Hepatic stellate cell (primary cell): Measurements from ENCODE around the gene AFF4.
"Not testable (repeated sequence)": the region's sequence is repeated elsewhere in the genome, so short reads cannot be mapped to it uniquely, and the experiment has no call there.

Experiments used
- DNase-seq: peaks from one replicate; pipeline ENCODE4 v3.0.0; 2011; ENCODE audit warnings: low spot score

Gene AFF4

DNA sequence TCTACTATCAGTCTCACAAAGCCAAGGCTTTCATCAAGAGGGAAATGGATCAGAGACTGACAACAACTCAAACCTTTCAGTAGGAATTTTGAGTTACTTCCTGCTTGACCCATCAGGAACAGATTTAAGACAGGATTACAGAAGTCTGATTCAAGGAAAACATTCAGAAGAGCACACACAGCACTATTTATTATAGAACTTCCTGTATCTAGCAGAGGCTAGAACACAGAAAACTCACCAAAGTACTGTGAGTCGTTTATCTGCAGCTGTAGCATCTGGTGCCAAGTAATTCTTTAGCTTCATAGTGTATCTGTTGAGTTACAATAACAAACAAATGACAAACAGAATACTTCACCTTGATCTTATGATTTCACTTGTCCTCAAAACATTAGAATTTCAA lies 76.2 kb downstream of the AFF4 start:
- DNase-seq: no peak

DNA sequence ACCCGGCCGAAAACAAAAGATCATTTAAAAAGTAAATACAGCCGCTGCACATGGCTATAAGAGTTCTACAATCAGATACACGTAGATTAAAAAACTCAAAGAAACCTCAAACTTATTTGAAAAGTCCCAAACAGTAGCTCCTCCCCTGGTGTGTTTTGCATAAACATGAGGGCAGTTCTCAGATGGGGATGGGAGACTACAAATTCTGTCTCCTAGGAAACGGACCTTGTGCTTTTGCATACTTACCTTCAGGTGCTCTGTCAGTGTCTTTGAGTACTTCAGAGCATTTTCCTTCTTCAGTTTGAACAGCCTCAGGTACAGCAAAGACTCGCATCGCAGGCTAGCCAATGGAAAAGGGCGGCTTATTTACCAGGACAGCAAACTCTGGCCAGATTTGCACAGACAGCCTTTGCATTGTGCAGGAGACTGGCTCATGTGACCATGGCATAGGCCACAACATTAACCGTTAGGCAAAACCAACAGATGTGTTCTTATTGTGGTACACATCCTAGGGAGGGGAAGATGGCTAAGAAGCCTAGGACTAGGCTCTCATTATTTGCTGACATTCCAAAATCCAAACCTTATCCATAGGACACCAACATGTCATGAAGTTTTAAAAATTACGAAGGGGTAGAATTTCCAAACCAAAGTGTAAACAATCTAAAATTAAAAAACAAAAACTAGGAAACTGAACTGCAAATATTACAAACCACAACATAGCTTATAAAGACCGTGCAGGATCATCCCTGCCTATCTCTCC lies 77.2 kb downstream of the AFF4 start:
- DNase-seq: no peak

DNA sequence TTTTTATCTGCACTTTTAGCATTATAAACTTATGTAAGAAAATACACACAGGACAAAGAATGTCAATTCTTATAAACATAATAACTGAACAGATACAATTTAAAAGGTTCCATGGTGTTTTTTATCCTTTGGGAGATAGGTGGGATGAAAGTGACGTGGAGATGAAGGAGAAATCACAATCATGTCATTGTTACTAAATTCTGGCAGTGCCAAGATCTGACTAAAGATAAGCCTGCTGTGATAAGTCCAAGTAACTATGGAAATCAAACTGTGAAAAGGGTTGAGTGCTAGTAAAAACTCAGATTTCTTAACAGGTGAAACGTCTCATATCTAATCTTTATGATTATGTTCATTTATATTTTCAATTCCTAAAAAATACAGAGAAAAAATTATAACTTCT lies 78.9 kb downstream of the AFF4 start:
- no peak for DNase-seq

DNA sequence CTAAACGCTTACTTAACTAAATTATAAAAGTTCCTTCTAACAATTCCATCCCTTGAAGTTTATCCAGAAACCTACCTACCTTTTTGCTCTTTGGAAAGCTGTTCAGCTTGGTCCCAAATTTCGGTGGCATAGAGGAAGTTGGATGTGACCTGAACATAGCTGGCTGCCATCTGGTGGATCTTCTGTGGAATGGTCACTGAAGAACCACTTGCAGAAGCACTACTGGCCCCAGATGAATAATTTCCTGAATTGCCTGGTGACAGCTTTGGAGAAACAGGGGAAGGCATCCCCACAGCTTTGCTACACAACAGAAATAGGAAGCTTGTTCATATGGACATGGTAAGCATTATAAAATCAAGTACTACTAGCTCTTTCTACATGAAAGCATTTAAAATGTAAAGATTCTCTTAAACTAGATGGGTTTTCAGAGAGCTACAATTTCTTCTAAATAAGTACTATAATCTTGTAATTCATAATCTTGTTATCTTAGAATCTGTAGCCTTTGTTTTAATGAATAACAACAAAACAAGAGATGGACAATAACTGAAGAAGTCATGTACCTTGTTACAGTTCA lies 80.1 kb downstream of the AFF4 start:
- DNase-seq: peak; percentile 38

DNA sequence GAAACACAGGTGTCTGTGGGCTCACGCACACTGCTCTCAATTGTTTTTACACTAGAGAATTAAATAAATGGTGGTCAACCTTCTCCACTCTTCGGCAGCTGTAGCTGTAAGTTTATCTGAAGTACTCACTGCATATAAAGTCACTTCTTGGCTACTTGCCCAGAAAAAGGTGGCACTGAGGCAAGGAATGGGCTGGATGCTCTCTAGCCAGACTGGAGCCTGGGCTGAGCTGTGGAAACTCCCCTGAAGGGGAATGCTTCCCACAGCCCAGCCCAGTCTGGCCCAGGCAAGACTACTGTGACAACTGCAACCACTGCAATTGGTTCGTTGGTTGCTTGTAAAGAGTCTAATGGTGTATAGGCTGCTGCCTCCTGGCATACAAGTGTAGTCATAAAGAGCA lies 85.5 kb downstream of the AFF4 start:
- no peak for DNase-seq

DNA sequence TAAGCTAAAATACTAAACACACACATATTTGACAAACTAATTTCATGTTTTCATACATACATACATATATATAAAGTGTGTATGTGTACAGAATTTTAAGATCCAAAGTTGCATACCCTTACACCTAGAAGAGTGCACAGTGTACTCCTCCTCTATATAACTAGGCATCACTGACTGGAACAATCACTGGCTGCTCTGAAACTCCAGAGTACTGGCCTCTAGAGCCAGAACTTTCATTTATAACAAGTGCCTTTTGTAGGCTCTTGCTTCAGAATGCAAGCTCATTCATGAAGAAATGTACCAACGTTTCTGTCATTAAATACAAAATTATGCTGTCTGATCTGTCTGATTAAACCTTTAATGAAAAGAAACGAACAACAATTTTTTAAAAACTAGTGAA lies 86.0 kb downstream of the AFF4 start:
- DNase-seq: no peak

DNA sequence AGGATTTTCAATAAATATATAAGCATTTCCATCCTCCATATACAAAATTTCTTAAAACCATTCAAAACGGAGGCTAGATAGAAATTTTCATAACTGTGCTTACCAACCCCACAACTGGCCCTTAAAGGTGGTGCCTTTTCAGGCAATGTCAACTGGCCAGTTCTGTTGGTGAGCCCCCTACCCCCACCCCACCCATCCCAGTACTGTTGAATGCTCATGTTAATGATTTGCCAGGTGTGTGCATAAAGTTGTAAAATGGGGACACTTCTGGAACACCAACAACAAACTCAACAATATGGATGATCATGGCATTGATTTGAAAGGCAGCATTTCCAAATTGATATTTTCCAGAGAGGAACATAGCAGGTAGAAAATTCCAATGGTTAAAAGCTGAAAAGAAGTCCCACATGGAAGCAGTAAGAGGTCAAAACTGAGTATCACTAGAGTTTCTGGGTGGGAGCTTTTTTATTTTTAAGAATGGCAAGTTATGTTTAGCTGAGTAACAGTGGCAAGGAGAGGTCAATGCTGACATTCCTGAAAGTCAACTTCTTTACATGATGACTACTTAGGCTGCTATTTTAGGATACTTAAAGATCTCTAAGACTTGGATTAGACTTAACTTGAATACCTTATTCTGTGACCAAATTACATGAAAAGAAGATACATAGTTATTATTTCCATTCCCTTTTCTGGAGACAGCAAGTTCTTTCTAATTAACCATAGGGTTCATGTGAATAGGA lies 87.2 kb downstream of the AFF4 start:
- DNase-seq: peak; percentile 39

DNA sequence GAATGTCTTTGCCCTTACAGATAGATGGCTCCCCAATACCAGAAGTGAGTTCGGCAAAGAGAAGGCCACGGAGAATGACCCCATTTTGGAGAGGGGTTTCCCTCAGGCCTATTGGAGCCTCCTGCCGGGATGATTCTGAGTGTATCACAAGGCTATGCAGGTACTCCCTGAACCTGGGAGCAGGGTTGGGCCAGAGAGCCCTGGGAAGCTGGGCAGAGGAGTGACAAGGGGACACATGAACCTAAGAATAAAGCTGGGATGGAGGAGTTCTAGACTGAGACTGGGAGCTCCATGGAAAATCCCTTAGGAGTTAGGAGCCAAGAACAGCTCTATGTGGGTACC lies 89.5 kb downstream of the AFF4 start:
- no peak for DNase-seq

DNA sequence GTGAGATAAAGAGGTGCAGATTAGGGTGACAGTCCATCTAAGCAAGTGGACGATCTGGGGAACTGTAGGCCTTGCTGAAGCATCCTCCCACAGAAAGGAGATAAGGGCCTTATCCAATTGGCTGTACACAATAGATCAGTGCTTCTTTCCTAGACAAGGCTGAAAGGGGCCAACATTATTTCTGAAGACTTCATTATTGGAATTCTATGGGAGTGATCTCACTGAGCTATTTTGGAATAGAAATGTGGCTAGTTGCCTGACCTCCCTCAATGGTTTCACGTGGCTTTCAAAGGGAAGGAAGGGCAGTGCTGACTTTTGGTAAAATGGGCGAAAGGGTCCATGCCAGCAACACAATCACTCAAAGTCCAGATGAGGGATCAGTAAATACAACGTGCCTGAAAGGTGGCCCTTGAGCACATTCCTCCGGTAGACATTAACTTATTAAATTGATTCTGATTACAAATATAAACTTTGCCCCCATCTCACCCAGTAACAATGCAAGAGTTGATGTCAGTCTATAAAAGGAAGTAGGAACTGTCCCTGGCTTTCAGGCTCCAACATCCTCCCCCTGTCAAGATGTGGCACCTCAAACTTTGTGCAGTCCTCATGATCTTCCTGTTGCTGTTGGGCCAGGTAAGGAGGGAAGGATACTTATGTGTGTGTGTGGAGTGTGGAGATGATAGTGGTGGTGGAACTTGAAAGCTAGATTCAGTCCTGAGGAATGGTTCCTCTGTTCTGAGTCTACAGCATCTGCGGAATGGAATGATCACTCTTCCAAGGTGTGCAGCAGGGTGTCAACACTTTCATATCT lies 90.1 kb downstream of the AFF4 start, which contains the start of gene LEAP2:
LEAP2 (plus strand) TSS at position 550 of the 811 bp plus-strand sequence; CDS start at position 577, 27 bp downstream.
- no peak for DNase-seq

DNA sequence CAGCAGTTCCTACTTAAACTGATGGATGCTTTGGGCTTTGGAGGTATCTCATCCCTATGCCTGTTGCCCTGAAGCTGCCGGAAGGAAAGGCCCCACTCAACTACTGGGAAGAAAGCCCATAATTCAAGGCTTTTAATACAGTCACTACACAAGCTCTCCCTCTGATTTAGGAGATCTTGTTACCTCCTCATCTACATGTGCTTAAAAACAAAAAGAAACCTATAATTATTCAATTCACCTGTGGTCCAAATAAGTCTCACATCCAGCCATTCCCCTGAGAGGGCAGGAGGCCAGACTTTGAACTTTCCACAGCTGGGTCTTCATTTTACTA lies 90.7 kb downstream of the AFF4 start:
- no peak for DNase-seq

DNA sequence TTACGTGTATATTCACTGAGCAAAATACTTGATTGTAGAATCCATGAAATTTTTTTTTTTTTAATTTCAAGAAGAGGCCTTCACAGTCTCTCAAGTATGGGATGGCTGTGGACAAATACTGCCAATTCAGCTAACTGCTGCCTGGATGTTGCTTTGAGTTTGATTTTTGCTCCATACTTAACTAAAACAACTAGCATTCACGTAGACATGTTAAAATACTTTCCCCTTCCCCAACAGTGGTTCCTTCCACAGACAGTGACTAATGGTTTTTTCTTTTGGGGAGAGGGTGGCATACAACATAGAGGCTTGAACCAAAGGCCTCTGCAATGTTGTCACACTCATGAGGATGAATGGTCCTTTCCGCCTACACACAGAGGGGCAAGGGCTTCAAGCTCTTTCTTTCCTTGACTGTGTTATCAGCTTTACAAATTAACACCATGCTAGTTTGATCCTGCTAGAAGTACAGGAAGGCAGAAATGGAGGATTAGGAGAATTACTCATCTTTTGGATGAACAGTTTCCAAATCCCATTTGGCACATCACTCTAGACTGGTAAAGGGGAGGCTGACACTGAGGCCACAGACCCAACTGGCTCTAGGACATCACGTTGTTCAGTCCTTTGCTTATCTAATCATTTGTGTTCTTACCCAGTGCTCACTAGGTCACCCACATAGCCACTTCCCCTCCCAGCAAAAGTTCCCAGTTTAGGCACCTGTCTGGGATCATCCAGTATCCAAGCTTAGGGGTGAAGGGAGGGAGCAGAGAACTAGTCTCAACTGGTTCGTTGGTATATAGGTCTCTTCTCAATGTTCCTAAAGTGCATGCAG lies 91.8 kb downstream of the AFF4 start:
- DNase-seq: no peak

DNA sequence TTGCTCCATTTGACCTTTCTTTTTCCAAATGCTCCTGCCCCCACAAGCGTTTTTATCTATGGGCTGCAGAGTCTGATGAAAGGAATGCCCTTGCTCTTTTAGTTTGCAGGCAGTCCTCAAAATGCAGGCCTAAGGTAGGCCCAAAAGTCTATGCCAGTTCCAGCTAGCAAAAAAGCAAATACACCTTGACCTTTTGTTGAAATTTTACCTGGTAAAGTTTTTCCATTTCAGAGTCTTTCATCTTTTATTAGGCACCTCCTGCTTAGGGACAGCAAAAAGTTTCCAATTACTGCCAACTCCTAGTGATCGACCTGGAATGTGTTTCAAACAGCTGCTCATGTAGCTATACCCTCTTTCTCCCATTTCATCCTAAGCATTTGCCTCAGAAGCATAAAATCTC lies 92.6 kb downstream of the AFF4 start:
- no peak for DNase-seq

DNA sequence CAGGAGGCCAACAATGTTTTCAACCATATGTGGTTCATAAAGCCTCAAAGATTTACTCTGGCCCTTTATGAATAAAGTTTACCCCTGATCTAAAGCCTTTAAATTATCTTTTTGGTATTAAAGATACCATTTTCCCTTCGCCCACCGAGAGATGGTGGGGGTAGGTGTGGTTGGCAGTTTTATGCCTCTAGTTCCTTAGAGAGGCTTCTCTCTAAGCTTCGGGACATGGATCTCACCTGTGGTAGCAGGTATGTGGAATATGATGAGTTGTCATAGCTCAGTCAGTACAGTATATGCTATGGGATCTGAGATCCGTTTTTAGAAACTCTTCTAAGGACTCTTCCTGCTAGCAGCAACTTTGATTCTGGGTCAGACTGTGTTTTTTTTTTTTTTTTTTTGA lies 94.7 kb downstream of the AFF4 start:
- DNase-seq: no peak

DNA sequence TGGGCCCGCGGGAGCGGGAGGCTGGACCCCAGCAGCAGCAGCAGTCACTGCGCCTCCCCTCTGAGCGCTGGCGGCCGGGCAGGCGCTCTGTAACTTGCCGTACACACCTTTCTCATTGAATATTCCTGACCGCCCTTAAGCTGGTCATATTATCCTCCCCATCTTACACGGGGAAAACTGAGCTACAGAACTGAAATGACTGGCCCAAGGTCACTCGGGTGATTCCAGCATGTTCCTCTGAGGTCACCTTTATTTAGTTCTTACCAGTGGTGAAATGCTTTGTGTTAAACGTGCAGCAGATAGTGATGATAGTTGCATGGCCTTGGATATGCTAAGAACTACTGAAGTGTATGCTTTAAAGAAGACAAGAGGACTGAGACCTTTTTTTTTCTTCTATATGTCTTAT lies 96.4 kb downstream of the AFF4 start:
- no peak for DNase-seq

DNA sequence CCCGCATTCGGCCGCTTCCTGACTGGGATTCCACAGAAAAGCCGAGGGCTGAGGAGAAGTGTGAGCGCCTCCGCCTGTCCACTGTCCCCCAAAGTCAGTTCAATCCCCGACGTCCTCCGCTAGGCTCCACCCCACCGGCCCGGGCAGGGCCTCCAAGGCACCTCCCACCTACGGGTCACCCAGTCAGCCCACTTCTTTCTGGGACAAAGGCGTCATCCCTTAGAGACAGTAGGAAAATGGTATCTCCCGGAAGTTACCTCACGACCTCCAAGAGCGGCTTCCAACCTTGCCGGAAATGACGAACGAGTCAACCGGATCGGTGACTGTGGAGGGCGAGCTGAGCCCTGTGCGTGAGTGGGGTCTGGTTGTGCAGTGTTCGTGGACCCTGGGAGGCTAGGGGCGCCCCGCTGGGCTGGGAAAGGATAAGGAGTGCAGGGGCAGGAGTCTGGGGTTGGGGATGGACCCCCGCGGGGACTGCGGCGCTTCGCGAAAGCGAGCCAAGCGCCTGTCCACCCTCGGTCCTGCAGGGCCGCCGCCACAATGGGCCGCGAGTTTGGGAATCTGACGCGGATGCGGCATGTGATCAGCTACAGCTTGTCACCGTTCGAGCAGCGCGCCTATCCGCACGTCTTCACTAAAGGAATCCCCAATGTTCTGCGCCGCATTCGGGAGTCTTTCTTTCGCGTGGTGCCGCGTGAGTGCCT lies 96.9 kb downstream of the AFF4 start, which contains the start of the genes GDF9 and UQCRQ:
GDF9 (minus strand) TSS at position 128 of the 704 bp plus-strand sequence. CDS start 1,936 bp downstream, outside the sequence.
UQCRQ (plus strand) TSS at position 301 of the 704 bp plus-strand sequence; CDS start at position 541, 240 bp downstream.
- peak; percentile 96 for DNase-seq

DNA sequence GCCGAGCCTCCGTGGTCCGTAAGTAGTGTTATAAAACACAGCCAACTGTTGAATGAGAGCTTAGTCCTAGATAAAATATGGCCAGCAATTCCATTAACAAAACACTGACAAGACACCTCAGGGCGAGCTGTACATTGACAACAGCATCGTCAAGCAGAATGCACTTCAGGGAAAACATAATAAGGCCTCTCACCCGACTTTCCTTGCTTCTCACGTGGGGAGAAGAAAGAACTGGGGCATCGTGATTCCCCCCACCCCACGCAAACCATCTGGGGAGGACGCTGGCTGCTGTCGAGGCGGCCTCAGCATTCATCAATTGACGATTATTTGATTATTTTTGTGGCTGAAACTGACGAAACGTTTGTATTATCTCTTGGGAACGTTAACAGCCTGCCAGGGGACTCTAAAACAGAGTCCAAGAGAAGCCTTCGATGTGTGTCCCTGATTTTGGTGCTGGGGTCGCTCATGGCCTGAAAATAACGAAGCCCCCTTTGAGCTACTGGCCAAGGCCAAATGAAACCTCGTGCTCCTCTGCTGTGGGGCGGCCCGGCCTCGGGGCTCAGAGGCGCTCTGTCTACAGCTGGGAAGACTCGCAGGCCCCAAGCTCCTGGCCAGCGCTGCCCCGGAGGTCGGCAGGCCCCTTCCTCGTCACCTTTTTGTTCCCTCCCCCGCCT lies 97.6 kb downstream of the AFF4 start:
- no peak for DNase-seq

DNA sequence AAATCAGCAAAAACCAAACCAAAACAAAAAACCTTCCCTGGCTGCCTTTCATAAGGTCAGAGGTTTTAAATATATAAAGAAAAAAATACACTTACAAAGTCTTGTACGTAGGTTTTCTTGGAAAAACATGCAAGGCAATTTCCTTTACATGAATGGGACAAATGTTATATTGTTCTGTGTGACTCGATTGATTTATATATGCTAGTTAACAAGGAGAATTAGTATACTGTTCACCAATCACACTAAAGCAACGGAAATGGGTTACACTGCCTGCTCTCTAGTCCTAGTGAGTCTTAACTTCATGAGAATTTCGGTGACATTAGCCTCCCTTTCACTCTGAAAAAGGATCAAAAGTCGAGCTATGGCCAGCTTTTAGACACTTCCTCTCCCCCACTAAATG lies 102.7 kb downstream of the AFF4 start:
- no peak for DNase-seq

DNA sequence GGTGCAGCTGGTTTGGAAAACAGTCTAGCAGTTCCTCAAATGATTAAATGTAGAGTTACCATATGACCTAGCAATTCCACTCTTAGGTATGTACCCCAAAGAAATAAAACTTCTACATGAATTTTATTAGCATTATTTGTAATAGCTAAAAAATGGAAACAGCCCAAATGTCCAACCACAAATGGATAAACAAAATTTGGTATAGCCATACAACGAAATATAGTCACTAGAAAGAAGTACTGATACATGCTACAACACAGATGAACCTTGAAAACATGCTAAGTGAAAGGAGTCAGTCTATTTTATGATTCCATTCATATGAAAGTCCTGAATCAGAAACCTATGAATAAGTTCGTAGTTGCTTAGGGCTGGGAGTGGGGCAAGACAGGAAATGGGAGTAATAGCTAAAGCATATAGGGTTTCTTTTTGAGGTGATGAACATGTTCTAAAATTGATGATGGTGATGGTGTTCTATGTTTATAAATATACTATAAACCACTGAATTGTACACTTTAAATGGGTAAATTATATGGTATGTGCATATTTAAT lies 103.5 kb downstream of the AFF4 start:
- no peak for DNase-seq

DNA sequence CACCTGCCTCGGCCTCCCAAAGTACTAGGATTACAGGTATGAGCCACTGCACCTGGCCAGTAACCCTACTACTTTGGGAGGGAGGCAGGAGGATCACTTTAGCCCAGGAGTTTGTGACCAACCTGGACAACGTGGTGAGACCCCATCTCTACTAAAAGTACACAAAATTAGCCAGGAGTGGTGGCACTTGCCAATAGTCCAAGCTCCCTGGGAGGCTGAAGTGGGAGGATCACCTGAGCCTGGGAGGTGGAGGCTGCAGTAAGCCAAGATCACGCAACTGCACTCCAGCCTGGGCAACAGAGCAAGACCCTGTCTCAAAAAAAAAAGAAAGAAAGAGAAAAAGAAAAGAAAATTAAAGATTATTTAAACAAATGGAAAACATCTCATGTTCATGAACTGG lies 107.4 kb downstream of the AFF4 start:
- no peak for DNase-seq

DNA sequence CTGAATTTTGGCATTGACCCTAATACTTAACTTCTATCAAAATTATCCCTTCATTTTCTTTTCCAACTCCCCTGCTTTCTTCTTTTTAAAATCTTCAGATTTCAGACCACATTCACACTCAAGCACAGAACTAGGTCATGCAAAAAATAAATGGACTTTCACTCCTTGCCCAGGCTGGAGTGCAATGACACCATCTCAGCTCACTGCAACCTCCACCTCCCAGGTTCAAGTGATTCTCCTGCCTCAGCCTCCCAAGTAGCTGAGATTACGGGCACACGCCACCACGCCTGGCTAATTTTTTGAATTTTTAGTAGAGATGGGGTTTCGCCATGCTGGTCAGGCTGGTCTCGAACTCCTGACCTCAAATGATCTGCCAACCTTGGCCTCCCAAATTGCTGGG lies 108.4 kb downstream of the AFF4 start:
- not testable (repeated sequence) for DNase-seq
